Measurements from ENCODE around the gene SLC22A15.

SLC22A15 gene

DNA sequence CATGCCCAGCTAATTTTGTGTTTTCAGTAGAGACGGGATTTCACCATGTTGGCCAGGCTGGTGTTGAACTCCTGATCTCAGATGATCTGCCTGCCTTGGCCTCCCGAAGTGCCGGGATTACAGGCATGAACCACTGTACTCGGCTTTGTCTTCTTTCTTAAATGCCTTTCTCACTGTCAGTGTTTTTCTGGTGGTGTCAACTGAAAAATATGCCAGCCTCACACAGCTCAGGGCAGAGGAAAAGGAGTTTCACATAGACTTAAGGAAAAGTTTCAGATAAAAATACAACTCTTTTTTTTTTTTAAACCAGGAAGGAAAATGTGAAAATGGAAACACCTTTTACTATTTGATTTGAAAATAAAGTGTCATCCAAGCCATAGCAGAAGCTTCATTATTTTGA is 130.3 kb downstream of the SLC22A15 start:
- no peak overlapping the region for H3K4me3 ChIP-seq
- DNase-seq (ENCODE audit: low read depth, low spot score) = no peak
- no peak overlapping the region for H3K27ac ChIP-seq
- H3K9me3 ChIP-seq (ENCODE audit: low read depth, low read length) = no peaks in the 10 kb centered on the region
- no peak overlapping the region for H3K9ac ChIP-seq (ENCODE audit: insufficient read length)
- TF ChIP-seq FOXP2 (optimal IDR thresholded peaks at IDR 0.05; ENCODE audit: control extremely low read depth, extremely low read length, insufficient read depth) = no peak
- TF ChIP-seq POLR2AphosphoS5 (IDR thresholded peaks at IDR 0.05; ENCODE audit: borderline replicate concordance, low read depth, low read length) = no peak
- TF ChIP-seq EZH2 (IDR thresholded peaks at IDR 0.05) = no peak
- H3K36me3 ChIP-seq (ENCODE audit: insufficient read depth, low read length) = peaks cover 10% of the 10 kb centered on the region; the same call in 1 of the 2 replicates

DNA sequence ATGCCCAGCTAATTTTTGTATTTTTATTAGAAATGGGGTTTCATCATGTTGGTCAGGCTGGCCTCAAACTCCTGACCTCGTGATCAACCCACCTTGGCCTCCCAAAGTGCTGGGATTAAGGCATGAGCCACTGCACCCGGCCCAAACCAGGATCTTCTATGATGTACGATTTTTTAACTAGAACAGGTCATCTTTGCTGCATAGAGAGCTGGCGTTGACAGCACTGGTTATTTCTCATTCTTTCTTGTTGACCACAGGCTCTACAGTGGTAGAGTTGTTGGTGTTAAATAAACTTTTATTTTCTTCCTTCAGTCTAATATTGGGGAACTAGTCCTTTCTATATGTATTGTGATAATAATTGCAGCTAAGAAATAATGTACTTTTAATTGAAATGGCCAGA is 131.1 kb downstream of the SLC22A15 start:
- peaks cover 10% of the 10 kb centered on the region; the same call in 1 of the 2 replicates for H3K36me3 ChIP-seq (ENCODE audit: insufficient read depth, low read length)
- TF ChIP-seq EZH2 (IDR thresholded peaks at IDR 0.05) (no peak), FOXP2 (optimal IDR thresholded peaks at IDR 0.05; ENCODE audit: control extremely low read depth, extremely low read length, insufficient read depth) (no peak), POLR2AphosphoS5 (IDR thresholded peaks at IDR 0.05; ENCODE audit: borderline replicate concordance, low read depth, low read length) (no peak)
- no peak for DNase-seq (ENCODE audit: low read depth, low spot score)
- H3K4me3 ChIP-seq = no peak overlapping the region
- no peaks in the 10 kb centered on the region for H3K9me3 ChIP-seq (ENCODE audit: low read depth, low read length)
- H3K9ac ChIP-seq (ENCODE audit: insufficient read length) = no peak overlapping the region
- no peak overlapping the region for H3K27ac ChIP-seq

DNA sequence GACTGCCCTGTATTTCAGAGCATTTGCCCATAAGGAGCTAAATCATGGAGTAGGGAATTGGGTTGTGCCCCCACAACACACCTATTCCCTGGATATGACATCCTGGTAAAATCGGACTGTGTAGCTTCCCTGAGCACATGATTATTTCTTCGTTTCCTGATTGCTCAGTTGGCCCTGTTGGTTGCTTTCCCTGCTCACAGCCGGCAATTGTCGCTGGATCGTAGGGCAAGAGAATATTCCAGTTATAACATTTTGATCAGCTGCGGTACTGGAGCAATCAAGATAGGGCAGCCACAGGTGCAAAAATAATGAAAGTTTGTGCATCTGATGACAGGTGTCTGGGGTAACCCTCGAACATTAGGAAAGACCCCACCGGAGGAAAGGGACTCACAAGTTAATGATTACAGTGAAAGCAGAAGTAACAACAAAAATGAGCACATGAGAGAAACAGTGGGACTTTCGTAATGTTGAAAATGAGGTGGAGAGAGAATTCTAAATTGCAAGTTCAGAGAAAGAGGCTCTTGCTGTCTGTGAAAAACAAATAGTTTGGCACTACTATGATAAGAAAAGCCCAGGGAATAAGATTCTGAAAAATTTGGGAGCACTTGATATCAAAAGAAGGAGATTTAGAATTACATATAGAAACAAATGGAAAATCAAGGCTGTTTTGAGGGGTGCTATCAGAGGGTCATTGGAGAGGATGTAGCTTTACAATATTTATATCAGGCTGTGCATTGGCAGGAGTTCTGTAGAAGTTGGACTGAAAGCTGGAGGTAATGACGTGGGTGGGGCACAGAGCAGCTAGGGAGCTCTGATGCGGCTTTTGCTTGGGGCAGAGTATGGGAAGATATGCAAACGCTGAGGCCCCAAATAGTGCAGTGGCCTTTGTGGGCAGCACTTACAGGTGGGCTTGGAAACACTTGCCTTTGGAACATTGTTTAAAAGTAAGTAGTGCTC is 134.5 kb downstream of the SLC22A15 start, which contains the start of gene MAB21L3:
Gene MAB21L3 (plus strand): TSS at position 833 of the 957 bp plus-strand sequence. CDS start 1,217 bp downstream, outside the sequence.
- Histone ChIP-seq H3K27ac (peak within 1 kb of the TSS; percentile 76), H3K36me3 (ENCODE audit: insufficient read depth, low read length) (peaks cover 10% of the 10 kb centered on the region; the same call in 1 of the 2 replicates), H3K9ac (ENCODE audit: insufficient read length) (no peak within 1 kb of the TSS), H3K9me3 (ENCODE audit: low read depth, low read length) (no peaks in the 10 kb centered on the region), H3K4me3 (no peak within 1 kb of the TSS)
- TF ChIP-seq FOXP2 (optimal IDR thresholded peaks at IDR 0.05; ENCODE audit: control extremely low read depth, extremely low read length, insufficient read depth) (no peak), POLR2AphosphoS5 (IDR thresholded peaks at IDR 0.05; ENCODE audit: borderline replicate concordance, low read depth, low read length) (no peak), EZH2 (IDR thresholded peaks at IDR 0.05) (no peak)
- no peak for DNase-seq (ENCODE audit: low read depth, low spot score)

DNA sequence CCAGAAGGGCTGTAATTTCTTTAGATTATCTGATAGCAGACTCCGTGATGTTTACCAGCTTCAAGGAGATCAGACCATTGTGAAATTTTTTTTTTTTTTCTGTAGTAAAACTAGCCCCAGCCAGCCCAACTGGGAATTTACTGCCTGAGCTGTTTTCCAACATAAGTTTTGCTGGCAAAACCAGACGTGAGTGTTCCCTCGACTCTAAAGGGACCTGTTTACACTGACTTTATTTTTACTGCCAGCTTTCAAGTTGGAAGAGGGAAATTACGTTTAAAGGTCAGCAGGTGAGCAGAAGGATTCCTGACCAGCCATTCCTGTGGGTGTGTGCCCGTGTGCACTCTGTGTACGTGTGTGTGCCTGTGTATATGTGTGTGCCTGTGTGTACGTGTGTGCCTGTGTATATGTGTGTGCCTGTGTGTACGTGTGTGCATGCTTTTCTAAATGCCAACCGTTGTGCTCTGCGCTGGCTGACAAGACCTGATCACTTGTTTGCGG is 135.3 kb downstream of the SLC22A15 start:
- H3K9me3 ChIP-seq (ENCODE audit: low read depth, low read length) = no peaks in the 10 kb centered on the region
- H3K9ac ChIP-seq (ENCODE audit: insufficient read length) = no peak overlapping the region
- TF ChIP-seq EZH2 (IDR thresholded peaks at IDR 0.05) = no peak
- no peak for TF ChIP-seq FOXP2 (optimal IDR thresholded peaks at IDR 0.05; ENCODE audit: control extremely low read depth, extremely low read length, insufficient read depth)
- no peak for TF ChIP-seq POLR2AphosphoS5 (IDR thresholded peaks at IDR 0.05; ENCODE audit: borderline replicate concordance, low read depth, low read length)
- no peak overlapping the region for H3K4me3 ChIP-seq
- H3K27ac ChIP-seq = peak overlapping the region; percentile 52; the same call in 1 of the 2 replicates
- peaks cover 10% of the 10 kb centered on the region; the same call in 1 of the 2 replicates for H3K36me3 ChIP-seq (ENCODE audit: insufficient read depth, low read length)
- DNase-seq (ENCODE audit: low read depth, low spot score) = no peak

DNA sequence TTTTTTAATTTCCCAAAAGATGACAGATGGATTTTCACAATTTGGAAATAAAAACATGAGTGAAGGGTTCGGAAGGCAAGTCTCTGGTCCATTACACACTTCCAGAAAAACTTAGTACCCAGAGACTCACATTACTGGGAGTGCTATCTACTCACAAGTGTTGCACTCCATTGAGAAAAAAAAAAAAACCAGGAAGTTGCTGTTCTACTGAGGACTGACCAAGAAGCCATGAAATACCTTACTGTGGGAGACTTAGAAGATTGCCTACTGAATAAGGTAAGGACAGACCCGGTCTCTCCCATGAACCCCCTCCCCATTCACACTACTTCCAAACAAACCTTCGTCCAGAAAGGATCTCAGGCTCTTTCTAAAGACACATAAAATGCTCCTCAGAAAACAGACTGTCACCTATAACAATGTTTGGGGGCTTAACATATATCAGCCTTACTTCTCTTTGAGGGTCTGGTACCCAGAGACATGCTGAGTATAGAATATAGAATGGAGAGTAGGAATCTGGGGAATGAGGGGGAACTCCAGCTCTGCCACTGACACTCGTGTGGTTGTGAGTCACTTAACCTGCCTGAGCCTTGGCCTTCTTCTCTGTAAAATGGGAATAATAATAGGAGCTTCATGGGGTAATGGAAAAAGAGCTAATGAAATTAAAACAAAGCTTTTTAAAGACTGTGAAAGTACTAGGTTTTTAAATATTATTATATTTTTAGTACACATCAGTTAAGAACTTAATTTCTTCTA is 136.3 kb downstream of the SLC22A15 start:
- Histone ChIP-seq H3K36me3 (ENCODE audit: insufficient read depth, low read length) (peaks cover 12% of the 10 kb centered on the region; the same call in 1 of the 2 replicates), H3K9me3 (ENCODE audit: low read depth, low read length) (no peaks in the 10 kb centered on the region), H3K27ac (no peak overlapping the region), H3K4me3 (no peak overlapping the region), H3K9ac (ENCODE audit: insufficient read length) (no peak overlapping the region)
- DNase-seq (ENCODE audit: low read depth, low spot score) = no peak
- no peak for TF ChIP-seq POLR2AphosphoS5 (IDR thresholded peaks at IDR 0.05; ENCODE audit: borderline replicate concordance, low read depth, low read length)
- no peak for TF ChIP-seq EZH2 (IDR thresholded peaks at IDR 0.05)
- TF ChIP-seq FOXP2 (optimal IDR thresholded peaks at IDR 0.05; ENCODE audit: control extremely low read depth, extremely low read length, insufficient read depth) = no peak

DNA sequence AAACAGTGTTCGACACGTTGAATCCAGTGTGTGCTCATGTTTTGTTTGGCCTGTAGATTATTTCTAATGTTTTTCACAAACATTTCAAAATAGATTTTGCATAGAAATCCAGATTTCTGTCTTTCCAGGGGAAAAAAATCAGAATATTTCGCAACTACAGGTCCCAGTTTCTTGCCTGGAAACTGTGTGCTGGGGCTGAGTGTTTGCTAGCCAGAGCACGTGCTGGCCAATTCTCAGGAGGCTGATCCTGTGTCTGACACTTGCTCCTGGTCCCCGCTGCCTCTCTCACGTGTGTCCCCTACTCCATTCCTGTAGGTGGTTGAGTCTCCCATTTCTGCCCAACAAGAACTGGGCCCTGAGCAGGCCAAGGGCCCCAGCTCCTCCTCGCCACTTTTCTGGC is 137.3 kb downstream of the SLC22A15 start:
- TF ChIP-seq FOXP2 (optimal IDR thresholded peaks at IDR 0.05; ENCODE audit: control extremely low read depth, extremely low read length, insufficient read depth) (no peak), EZH2 (IDR thresholded peaks at IDR 0.05) (no peak), POLR2AphosphoS5 (IDR thresholded peaks at IDR 0.05; ENCODE audit: borderline replicate concordance, low read depth, low read length) (no peak)
- H3K9me3 ChIP-seq (ENCODE audit: low read depth, low read length) = no peaks in the 10 kb centered on the region
- no peak for DNase-seq (ENCODE audit: low read depth, low spot score)
- no peak overlapping the region for H3K9ac ChIP-seq (ENCODE audit: insufficient read length)
- H3K4me3 ChIP-seq = no peak overlapping the region
- no peak overlapping the region for H3K27ac ChIP-seq
- peaks cover 7% of the 10 kb centered on the region; the same call in 1 of the 2 replicates for H3K36me3 ChIP-seq (ENCODE audit: insufficient read depth, low read length)

DNA sequence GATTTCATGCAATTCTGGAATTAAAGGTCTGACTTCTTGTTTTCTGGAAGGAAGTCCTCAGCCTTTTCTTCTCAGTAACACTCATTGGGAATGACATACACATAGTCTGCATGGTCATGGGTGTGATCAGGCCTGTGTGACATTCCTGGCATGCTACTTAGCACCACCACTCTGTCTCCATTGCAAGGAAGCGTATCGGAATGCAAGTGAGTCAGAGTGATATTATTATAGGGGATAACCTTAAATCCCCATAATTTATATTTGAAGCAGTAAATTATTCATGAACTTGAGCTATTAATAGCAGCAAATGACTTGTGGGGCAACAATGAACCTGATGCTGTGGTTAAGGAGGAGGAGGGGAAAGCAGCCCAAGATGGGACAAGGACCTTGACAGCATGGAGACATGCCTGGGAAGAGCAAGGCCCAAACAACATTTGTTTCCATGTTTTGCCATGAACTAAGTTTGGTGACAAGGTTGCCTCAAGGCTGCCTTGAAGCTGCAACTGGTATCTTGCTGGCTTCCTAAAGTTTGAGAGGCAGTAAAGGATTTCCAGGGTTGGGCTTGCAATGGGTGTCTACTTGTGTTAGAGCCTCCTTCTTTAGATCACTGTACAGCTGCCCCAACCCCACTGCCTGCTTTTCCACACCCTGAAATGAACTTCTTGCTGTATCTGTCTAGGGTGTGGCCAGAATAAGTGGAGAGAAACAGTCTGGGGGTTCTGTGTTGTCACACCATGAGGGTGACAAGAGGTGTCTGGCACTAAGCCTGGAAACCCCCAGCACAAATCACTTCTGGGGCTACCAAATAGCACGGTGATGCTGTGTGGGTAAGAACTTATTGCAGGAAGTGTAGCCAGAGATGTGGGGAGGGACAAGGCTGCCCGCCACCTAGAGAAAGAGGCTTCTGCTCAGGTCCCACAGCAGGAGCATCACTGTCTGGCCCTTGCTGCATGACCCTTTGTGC is 139.4 kb downstream of the SLC22A15 start:
- no peak overlapping the region for H3K4me3 ChIP-seq
- peaks cover 10% of the 10 kb centered on the region; the same call in 1 of the 2 replicates for H3K36me3 ChIP-seq (ENCODE audit: insufficient read depth, low read length)
- no peak overlapping the region for H3K9ac ChIP-seq (ENCODE audit: insufficient read length)
- TF ChIP-seq FOXP2 (optimal IDR thresholded peaks at IDR 0.05; ENCODE audit: control extremely low read depth, extremely low read length, insufficient read depth) (no peak), POLR2AphosphoS5 (IDR thresholded peaks at IDR 0.05; ENCODE audit: borderline replicate concordance, low read depth, low read length) (no peak), EZH2 (IDR thresholded peaks at IDR 0.05) (no peak)
- peak overlapping the region; percentile 28; the same call in 1 of the 2 replicates for H3K27ac ChIP-seq
- no peak for DNase-seq (ENCODE audit: low read depth, low spot score)
- no peaks in the 10 kb centered on the region for H3K9me3 ChIP-seq (ENCODE audit: low read depth, low read length)
